ENCODE measurements around the gene DUSP8. TPM values are rescaled to one million over a fixed set of nuclear protein-coding genes. Genes with fewer than 3 reads are reported as not detected.

The DUSP8 gene
- total and polyA plus RNA-seq, 11 donors, result 9.8 to 29.9 (median 16.5) TPM

GRCh38 chr11:1567052-1567720 lies 4.9 kb downstream of the DUSP8 start:
- H3K4me3 ChIP-seq, result no peak overlapping the region
- TF ChIP-seq CTCF (IDR thresholded peaks at IDR 0.05), result no peak
- no peak for TF ChIP-seq POLR2A (IDR thresholded peaks at IDR 0.05)
- WGBS, 4 donors, result 0 to 70% (median 55%) methylated on average over 1 to 13 of the region's 13 CpGs
- H3K27me3 ChIP-seq, result peaks cover 0 to 5% (median 0%) of the 10 kb centered on the region in 9 donors
- H3K4me1 ChIP-seq, result peaks cover 0 to 74% (median 33%) of the 10 kb centered on the region in 12 donors
- H3K36me3 ChIP-seq, result peaks cover 0 to 28% (median 11%) of the 10 kb centered on the region in 9 donors
- peak in 1 of 4 donors; percentile 6 for ATAC-seq
- H3K27ac ChIP-seq, result peak overlapping the region in 6 of 12 donors; percentile 13 to 82 (median 25)
- no peaks in the 10 kb centered on the region for H3K9me3 ChIP-seq
- DNase-seq, result peak in 3 of 5 donors; percentile 18 to 64 (median 26)
- intact Hi-C loops (cut with DNase I), result no loop called here

- TF ChIP-seq POLR2A (IDR thresholded peaks at IDR 0.05) (no peak), CTCF (IDR thresholded peaks at IDR 0.05) (no peak)
- Histone ChIP-seq H3K27me3 (peaks cover 0 to 5% (median 0%) of the 10 kb centered on the region in 9 donors), H3K9me3 (no peaks in the 10 kb centered on the region), H3K36me3 (peaks cover 0 to 32% (median 11%) of the 10 kb centered on the region in 9 donors), H3K27ac (peak overlapping the region in 1 of 12 donors; percentile 82), H3K4me3 (no peak overlapping the region), H3K4me1 (peaks cover 0 to 74% (median 33%) of the 10 kb centered on the region in 12 donors)
- 78 to 83% (median 81%) methylated on average over 14 to 20 of the region's 20 CpGs for WGBS, 4 donors
- DNase-seq (no peak), ATAC-seq (no peak)
- intact Hi-C loops (cut with DNase I), result no loop called here
These were observed 5.6 kb downstream of the DUSP8 start for GRCh38 chr11:1566381-1567051.

GRCh38 chr11:1565904-1566247 lies 6.2 kb downstream of the DUSP8 start:
- TF ChIP-seq CTCF (IDR thresholded peaks at IDR 0.05) (no peak), POLR2A (IDR thresholded peaks at IDR 0.05) (no peak)
- Histone ChIP-seq H3K27me3 (no peaks in the 10 kb centered on the region), H3K9me3 (no peaks in the 10 kb centered on the region), H3K4me3 (no peak overlapping the region), H3K27ac (peak overlapping the region in 1 of 12 donors; percentile 82), H3K36me3 (peaks cover 0 to 38% (median 14%) of the 10 kb centered on the region in 9 donors), H3K4me1 (peaks cover 0 to 71% (median 30%) of the 10 kb centered on the region in 12 donors)
- intact Hi-C loops (cut with DNase I), result no loop called here
- WGBS, 4 donors, result 86 to 100% (median 89%) methylated on average over 2 to 5 of the region's 5 CpGs
- no peak for ATAC-seq
- no peak for DNase-seq

GRCh38 chr11:1565173-1565903 lies 6.7 kb downstream of the DUSP8 start:
- H3K36me3 ChIP-seq, result peaks cover 0 to 44% (median 18%) of the 10 kb centered on the region in 9 donors
- DNase-seq (peak in 2 of 5 donors; percentile 9 to 61), ATAC-seq (peak in 1 of 4 donors; percentile 12)
- intact Hi-C loops (cut with DNase I), result no loop called here
- no peaks in the 10 kb centered on the region for H3K27me3 ChIP-seq
- peaks cover 0 to 68% (median 28%) of the 10 kb centered on the region in 12 donors for H3K4me1 ChIP-seq
- no peaks in the 10 kb centered on the region for H3K9me3 ChIP-seq
- H3K4me3 ChIP-seq, result no peak overlapping the region
- TF ChIP-seq POLR2A (IDR thresholded peaks at IDR 0.05) (no peak), CTCF (IDR thresholded peaks at IDR 0.05) (no peak)
- H3K27ac ChIP-seq, result peak overlapping the region in 11 of 12 donors; percentile 20 to 92 (median 76)
- 72 to 80% (median 78%) methylated on average over 16 to 28 of the region's 28 CpGs for WGBS, 4 donors
